ENCODE measurements around the gene MKNK2.

- TF ChIP-seq EZH2 (IDR thresholded peaks at IDR 0.05; ENCODE audit: insufficient read depth, poor library complexity, severe bottlenecking) (no peak), EZH2phosphoT487 (IDR thresholded peaks at IDR 0.05; ENCODE audit: insufficient read depth, low read depth) (no peak)
Measured at GRCh38 chr19:2035590-2035991, 15.5 kb downstream of the MKNK2 start.
